ENCODE results near the gene RAB3IL1.

Gene RAB3IL1

GRCh38 chr11:61903845-61904244, 13.5 kb downstream of the RAB3IL1 start:
- DNase-seq, result no peak

DNA sequence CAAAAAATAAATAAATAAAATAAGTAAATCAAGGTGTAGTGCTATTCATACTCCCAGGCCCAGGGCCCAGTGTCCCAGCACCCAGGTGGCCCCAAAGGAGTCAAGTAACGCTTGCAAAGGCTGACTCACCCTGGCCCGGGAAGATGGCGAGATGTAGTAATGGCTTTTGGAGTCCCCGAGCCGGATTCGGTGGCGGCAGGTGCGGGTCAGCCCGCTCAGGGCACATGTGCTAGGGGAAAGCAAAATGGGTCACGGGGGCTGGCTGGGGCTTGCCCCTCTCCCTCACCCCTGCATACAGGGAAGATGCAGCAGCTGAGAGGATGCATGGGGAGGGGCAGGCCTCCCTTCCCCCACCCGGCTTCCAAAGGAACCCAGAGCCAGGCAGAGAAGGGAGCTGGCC, 15.1 kb downstream of the RAB3IL1 start:
- DNase-seq, result no peak

- DNase-seq, result no peak
These were observed 16.0 kb downstream of the RAB3IL1 start for GRCh38 chr11:61901397-61901796.

GRCh38 chr11:61900251-61900650, 17.1 kb downstream of the RAB3IL1 start:
- no peak for DNase-seq

DNA sequence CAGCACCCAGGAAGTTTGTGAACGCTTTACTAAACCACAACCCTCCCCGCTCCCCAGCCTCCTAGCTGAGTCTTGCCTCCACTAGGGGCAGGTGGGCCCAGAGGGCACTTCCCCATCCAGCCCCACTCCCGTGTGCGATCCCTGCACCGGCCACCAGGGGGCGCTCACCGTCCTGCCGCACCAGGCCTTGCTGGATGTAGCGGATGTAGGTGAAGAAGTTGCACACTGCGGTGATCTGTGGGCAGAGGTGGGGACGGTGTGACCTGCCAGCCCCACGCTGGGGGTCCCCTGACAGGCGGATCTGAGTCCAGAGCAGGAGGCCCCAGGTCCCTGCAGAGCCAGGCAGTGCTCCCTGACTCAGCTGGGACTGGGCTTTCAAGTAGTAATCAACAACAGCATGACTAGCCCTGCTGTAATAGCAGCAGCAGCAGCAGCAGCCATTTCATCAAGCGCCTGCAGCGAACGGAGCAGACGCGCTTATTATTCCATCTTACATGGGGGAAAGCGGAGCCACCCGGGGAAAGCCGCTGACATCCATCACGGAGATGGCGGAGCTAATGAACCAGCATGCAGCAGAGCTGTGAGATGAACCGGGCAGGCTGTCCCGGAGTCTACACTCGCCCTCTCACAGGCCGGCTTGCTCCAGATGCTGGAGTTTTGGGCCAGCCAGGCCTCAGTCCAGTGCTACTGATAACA, 18.1 kb downstream of the RAB3IL1 start:
- DNase-seq, result peak; percentile 91

GRCh38 chr11:61898247-61898582, 19.2 kb downstream of the RAB3IL1 start:
- no peak for DNase-seq

- DNase-seq, result peak; percentile 83
These were observed 19.7 kb downstream of the RAB3IL1 start for GRCh38 chr11:61897387-61898246.

DNA sequence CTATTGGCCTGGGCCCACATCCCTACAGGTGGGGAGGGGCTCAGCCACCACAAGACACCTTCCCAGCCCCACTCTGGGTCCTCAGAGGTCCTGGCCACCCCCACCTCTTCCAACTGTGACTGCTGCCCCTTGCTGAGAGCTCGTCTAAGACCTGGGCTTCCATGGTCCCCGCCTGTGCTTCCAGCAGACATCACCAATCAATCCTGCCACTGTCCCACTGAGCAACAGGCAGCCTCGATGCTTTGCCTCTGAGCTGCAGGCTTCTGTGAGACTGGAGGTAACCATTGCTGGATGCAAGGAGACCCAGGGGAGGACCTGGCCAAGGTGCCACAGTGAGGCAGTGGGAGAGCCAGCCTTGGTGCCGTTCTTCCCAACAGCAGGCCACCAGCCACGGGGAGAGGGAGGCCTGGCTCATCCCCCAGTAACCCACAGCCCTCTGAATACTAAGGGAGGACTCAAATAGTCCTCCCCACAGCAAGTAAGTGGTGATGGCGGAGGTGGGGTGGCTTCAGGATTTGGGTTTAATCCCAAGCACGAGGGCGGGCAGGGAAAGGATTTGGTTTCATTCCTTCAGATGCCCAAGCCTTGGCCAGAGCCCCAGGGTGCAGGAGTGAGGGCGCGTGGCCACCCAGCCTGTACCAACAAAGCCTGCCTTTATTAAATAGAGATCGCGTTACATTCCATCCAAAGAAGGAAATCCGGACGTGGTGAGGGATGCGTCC, 20.5 kb downstream of the RAB3IL1 start:
- no peak for DNase-seq

DNA sequence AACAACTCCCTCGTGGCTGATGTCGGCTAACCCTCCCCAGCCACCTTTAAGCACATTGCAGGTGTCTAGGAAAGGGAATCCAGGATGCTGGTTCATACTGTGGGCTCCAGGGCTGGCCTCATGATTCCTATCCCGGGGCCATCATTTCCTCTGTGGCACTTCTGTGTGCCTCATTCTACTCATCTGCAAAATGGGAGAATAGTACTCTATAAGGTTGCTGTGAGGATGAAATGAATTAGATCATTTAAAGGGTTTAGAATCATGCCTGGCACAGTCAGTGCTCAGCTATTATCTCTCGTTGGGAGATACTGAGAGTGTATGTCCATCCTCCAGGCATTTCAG, 21.7 kb downstream of the RAB3IL1 start:
- DNase-seq, result no peak

- no peak for DNase-seq
These were observed 22.2 kb downstream of the RAB3IL1 start for GRCh38 chr11:61895046-61895717.

DNA sequence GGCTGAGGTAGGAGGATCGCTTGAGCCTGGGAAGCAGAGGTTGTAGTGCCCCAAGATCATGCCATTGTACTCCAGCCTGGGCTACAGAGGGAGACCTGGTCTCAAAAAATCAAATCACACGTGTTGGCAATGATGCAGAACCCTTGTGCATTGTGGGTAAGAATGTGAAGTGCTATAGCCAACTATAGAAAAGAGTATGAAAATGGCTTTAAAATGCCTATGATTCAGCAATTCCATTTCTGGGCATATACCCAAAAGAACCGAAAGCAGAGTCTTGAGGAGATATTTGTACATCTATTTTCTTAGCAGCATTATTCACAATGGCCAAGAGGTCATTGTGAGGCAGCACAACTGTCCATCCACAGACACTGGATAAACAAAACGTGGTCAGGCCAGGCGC, 23.4 kb downstream of the RAB3IL1 start:
- no peak for DNase-seq

GRCh38 chr11:61892085-61892370, 25.3 kb downstream of the RAB3IL1 start:
- DNase-seq, result no peak

- DNase-seq, result peak; percentile 87
These were observed 25.9 kb downstream of the RAB3IL1 start, which contains the start of gene FADS3 for GRCh38 chr11:61891331-61892084. TSS of gene FADS3 (minus strand) at chr11:61891545. CDS start at chr11:61891381, 164 bp downstream.

GRCh38 chr11:61890529-61891330, 26.6 kb downstream of the RAB3IL1 start:
- DNase-seq, result no peak

DNA sequence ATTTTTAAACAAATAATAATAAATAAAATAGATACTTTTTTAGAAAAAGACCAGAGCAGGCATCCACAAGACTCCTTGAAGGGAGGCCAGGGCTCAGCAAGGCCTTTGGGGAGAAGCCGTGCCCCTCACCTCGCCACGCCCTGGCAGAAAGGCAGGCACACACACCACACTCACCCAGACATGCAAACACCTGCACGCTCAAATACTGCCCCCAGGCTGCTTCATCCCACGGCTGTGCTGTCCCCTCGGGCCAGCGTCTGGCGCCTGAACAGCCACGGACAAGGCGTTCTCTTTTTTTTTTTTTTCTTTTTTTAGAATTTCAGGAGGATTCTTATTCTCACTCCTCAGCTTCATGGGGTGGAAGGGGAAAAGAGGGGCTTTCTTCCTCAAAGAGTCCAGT, 27.5 kb downstream of the RAB3IL1 start:
- no peak for DNase-seq

DNA sequence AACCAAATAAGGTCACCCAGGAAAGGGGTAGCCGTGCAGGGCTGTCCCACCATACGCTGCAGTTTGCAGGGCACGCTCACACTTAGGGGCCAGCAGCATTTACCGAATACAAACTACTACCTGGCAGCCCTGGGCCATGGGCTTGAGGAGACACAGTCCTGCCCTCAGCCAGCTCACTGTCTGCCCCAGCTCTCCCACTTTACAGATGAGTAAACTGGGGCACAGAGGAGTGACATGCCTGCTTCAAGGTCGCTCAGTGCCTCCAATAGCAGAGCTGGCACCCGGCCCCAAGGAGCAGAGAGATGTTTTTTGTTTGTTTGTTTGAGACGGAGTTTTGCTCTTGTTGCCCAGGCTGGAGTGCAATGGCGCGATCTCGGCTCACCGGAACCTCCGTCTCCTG, 28.8 kb downstream of the RAB3IL1 start:
- DNase-seq, result no peak

GRCh38 chr11:61887839-61888494, 29.4 kb downstream of the RAB3IL1 start:
- DNase-seq, result peak; percentile 79

DNA sequence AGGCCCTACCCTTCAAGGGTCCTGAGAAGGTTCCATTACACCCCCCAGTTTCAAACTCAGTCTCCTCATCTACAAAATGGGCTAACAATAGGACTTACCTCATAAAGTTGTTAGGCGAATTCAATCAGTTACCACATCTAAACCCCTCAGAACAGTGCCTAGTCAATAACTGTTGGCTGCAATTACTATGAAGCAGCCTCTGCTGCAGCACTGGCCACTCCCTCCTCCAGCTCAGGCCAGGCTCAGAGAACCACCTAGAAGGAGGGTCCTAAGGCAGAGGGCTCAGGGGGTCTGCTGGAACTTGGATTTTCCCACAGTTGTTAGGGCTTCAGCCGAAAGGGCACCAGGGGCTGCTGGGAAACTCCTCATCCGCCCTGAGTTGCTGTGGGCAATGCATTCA, 30.7 kb downstream of the RAB3IL1 start:
- DNase-seq, result no peak

DNA sequence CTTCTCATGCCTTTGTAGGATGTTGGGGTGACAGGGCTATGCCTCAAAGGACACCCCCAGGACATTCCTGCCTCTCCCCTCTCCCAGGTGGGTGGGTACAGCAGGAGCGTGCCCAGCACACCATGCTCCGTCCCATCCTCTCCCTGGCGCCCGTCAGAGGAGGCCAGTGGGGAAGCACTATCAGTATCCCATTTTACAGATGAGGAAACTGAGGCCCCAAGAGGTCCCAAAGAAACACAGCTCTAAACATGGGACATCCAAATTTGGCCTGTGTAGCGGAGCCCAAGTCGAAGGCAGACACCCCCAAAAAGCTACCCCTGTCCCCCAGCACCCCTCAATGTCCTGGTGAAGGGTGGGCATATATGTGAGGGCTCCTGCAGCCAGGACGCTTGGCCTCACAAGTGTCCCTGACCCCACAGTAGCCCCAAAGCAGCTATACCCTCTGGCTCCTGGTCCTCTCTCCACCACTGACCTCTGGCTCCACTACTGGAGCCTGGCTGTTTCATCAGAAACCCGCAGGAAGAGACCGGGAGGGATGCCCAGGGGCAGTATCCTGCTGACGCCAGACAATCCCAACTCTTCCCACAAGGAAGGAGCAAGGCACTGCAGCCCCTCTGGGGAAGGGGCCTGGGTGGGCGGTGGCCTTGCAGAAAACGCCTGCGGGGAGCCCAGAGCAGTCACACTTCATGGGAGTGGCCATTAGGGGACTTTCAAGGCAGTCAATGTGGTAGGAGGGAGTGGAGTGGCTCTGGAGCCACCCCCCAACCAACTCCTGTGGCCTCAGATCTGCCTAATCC, 31.4 kb downstream of the RAB3IL1 start:
- no peak for DNase-seq

GRCh38 chr11:61885166-61885778, 32.1 kb downstream of the RAB3IL1 start:
- no peak for DNase-seq

Measured in femur (tissue), 1 donor.